ENCODE measurements around the gene ZPR1.

- TF ChIP-seq MXI1 (conservative IDR thresholded peaks at IDR 0.05; ENCODE audit: poor library complexity, severe bottlenecking) (no peak), CTCF (IDR thresholded peaks at IDR 0.05; ENCODE audit: poor library complexity, severe bottlenecking) (no peak), REST (IDR thresholded peaks at IDR 0.05; ENCODE audit: borderline replicate concordance) (no peak), EZH2 (IDR thresholded peaks at IDR 0.05; ENCODE audit: borderline replicate concordance, insufficient read depth, low read length, poor library complexity, severe bottlenecking) (no peak)
Observed at GRCh38 chr11:116792869-116793771, 5.3 kb upstream of the ZPR1 start.
